GM12878 (cell line): ENCODE data around the gene PITPNM1. TPM values are rescaled to one million over a fixed set of nuclear protein-coding genes. Genes with fewer than 3 reads are reported as not detected.

ENCODE experiments used
- ATF2 ChIP-seq: IDR thresholded peaks from 2 replicates; pipeline ENCODE4 v1.6.1; 2012; ENCODE audit warnings: low read length, inconsistent platforms
- ATF7 ChIP-seq: fragments of 450-650 bp; IDR thresholded peaks from 2 replicates; pipeline ENCODE4 v1.6.1; 2016; ENCODE audit warnings: low read depth, mild to moderate bottlenecking
- BCL11A ChIP-seq: IDR thresholded peaks from 2 replicates; pipeline ENCODE4 v1.6.1; 2011; ENCODE audit warnings: low read depth, low read length
- BRCA1 ChIP-seq: IDR thresholded peaks from 2 replicates; pipeline ENCODE4 v1.6.1; 2011; ENCODE audit warnings: low read depth, low read length, improper control_type of control experiment
- CHD1 ChIP-seq: IDR thresholded peaks from 2 replicates; pipeline ENCODE4 v1.6.1; 2012; ENCODE audit warnings: low read depth, low read length, improper control_type of control experiment
- E2F4 ChIP-seq: IDR thresholded peaks from 2 replicates; pipeline ENCODE4 v1.6.1; 2012; ENCODE audit warnings: low read depth, low read length, improper control_type of control experiment
- EED ChIP-seq: sonication (generic); IDR thresholded peaks from 2 replicates; pipeline ENCODE4 v1.6.1; 2016; ENCODE audit warnings: antibody characterized with exemption, low read depth
- FOS ChIP-seq: IDR thresholded peaks from 3 replicates; pipeline ENCODE4 v1.6.1; 2011; ENCODE audit warnings: borderline replicate concordance; ENCODE audit not compliant: insufficient read length; ENCODE audit errors: extremely low read depth
- HDGF ChIP-seq: fragments of 450-650 bp; IDR thresholded peaks from 2 replicates; pipeline ENCODE4 v1.6.1; 2016; ENCODE audit warnings: antibody characterized with exemption
- KLF5 ChIP-seq: fragments of 450-650 bp; IDR thresholded peaks from 2 replicates; pipeline ENCODE4 v1.6.1; 2014; ENCODE audit warnings: mild to moderate bottlenecking; ENCODE audit not compliant: partially characterized antibody
- LARP7 ChIP-seq: fragments of 450-650 bp; IDR thresholded peaks from 2 replicates; pipeline ENCODE4 v1.6.1; 2017; ENCODE audit warnings: mild to moderate bottlenecking
- PAX5 ChIP-seq: IDR thresholded peaks from 2 replicates; pipeline ENCODE4 v1.6.1; 2011; ENCODE audit warnings: low read depth, low read length, borderline replicate concordance
- RAD21 ChIP-seq: IDR thresholded peaks from 2 replicates; pipeline ENCODE4 v1.6.1; 2011; ENCODE audit warnings: mild to moderate bottlenecking, low read depth, low read length, moderate library complexity; ENCODE audit not compliant: insufficient read depth
- SMAD1 ChIP-seq: fragments of 450-650 bp; IDR thresholded peaks from 2 replicates; pipeline ENCODE4 v1.6.1; 2018; ENCODE audit warnings: mild to moderate bottlenecking, low read depth; ENCODE audit not compliant: partially characterized antibody
- SPI1 ChIP-seq: IDR thresholded peaks from 2 replicates; pipeline ENCODE4 v1.6.1; 2011; ENCODE audit warnings: low read depth, mild to moderate bottlenecking, low read length, moderate library complexity, borderline replicate concordance; ENCODE audit not compliant: insufficient read depth
- SREBF2 ChIP-seq: IDR thresholded peaks from 2 replicates; pipeline ENCODE4 v1.6.1; 2012; ENCODE audit warnings: mild to moderate bottlenecking, low read length
- USF1 ChIP-seq: IDR thresholded peaks from 2 replicates; pipeline ENCODE4 v1.6.1; 2011; ENCODE audit warnings: borderline replicate concordance, low read depth, mild to moderate bottlenecking, moderate library complexity, mixed read lengths, low read length; ENCODE audit not compliant: insufficient read depth; ENCODE audit errors: extremely low read length
- ZBED1 ChIP-seq: IDR thresholded peaks from 2 replicates; pipeline ENCODE4 v1.6.1; 2016; ENCODE audit warnings: borderline replicate concordance
- ZBTB4 ChIP-seq: fragments of 450-650 bp; formaldehyde crosslinking; IDR thresholded peaks from 2 replicates; pipeline ENCODE4 v1.4.0; 2022; ENCODE audit warnings: mild to moderate bottlenecking, moderate library complexity
- ZNF687 ChIP-seq: fragments of 450-650 bp; IDR thresholded peaks from 2 replicates; pipeline ENCODE4 v1.6.1; 2017; ENCODE audit warnings: mild to moderate bottlenecking, moderate library complexity
- polyA plus RNA-seq, 11 experiments: library from polyadenylated mRNA; depleted of rRNA in 4 of 11; unstranded in 6 of 11; stranded (reverse) in 5 of 11; fragments of >200 nt; fragmentation: Nextera tagmentation in 4 of 11; fragmentation: Illumina TruSeq in 1 of 11; extraction: Ambion mirVana in 4 of 11; extraction: Trizol in 1 of 11; gene quantifications; 1 replicate in 1 of 11; 2 replicates in 10 of 11; pipeline versions ENCODE4 v1.2.1 to v1.2.3, GENCODE V29; 2011 to 2016; ENCODE audit warnings: inconsistent platforms in 2 of 11, missing spikeins in 2 of 11, low read depth in 1 of 11
- total RNA-seq, 4 experiments: library from RNA; depleted of rRNA in 3 of 4; stranded (reverse); fragments of >200 nt in 3 of 4; fragmentation: Illumina TruSeq in 1 of 4; extraction: Trizol in 1 of 4; gene quantifications; 2 replicates each; pipeline versions ENCODE4 v1.2.1 to v1.2.3, GENCODE V29; 2013 to 2021

PITPNM1 gene
- total and polyA plus RNA-seq, 10 of the 15 experiments (the other 5 are each of a cell fraction or from before 2014, with no cell fraction given), result 0.11 to 56.8 (median 16.5) TPM

- TF ChIP-seq ZBTB4 (no peak), SREBF2 (no peak), ZNF687 (peak; percentile 71), BRCA1 (no peak), BCL11A (no peak), PAX5 (peak; percentile 40; the same call in 1 of the 2 replicates), USF1 (no peak), LARP7 (peak; percentile 74; the same call in 1 of the 2 replicates), E2F4 (no peak), RAD21 (peak; percentile 88), ATF7 (peak; percentile 23; the same call in 1 of the 2 replicates), SPI1 (no peak), EED (peak; percentile 80), FOS (no peak), CHD1 (no peak), SMAD1 (no peak), HDGF (peak; percentile 99), ATF2 (no peak), KLF5 (peak; percentile 38), ZBED1 (no peak)
Measured at GRCh38 chr11:67505605-67506396, 638 bp upstream of the PITPNM1 start (continued).
